PC-9 (cell line): ENCODE data around the gene BPI. TPM values are rescaled to one million over a fixed set of nuclear protein-coding genes. Genes with fewer than 3 reads are reported as not detected.
"Not testable (repeated sequence)": the region's sequence is repeated elsewhere in the genome, so short reads cannot be mapped to it uniquely, and the experiment has no call there.

Experiments used
- BruUV-seq: library from RNA; stranded (reverse); fragments of 400-500 nt; replicated peaks from 2 replicates; lab custom pipeline; 2021; lab: Mats Ljungman, UMichigan
- CTCF ChIA-PET: fragments of 300-600 bp; sonication (Branson Sonifier 250); formaldehyde crosslinking; loops from one replicate; lab custom pipeline; 2022; ENCODE audit warnings: antibody characterized with exemption; lab: Charles Lee
- POLR2A ChIA-PET: fragments of 300-600 bp; sonication (Branson Sonifier 250); formaldehyde crosslinking; loops from one replicate; lab custom pipeline; 2022; ENCODE audit warnings: antibody characterized with exemption; ENCODE audit not compliant: unreplicated experiment; lab: Charles Lee
- DNase-seq, 2 experiments: peaks; one replicate each; pipeline versions ENCODE4 v3.0.0 to v3.0.0-alpha.2; 2015 to 2022; ENCODE audit warnings: mixed read lengths in 1 of 2
- H2AFZ ChIP-seq: fragments of 200-600 bp; sonication (generic); 2 replicates; pipeline ENCODE4 v1.8.1; 2017; ENCODE audit warnings: antibody characterized with exemption
- H3F3A ChIP-seq: fragments of 200-600 bp; sonication (generic); 2 replicates; pipeline ENCODE4 v1.8.1; 2017; ENCODE audit warnings: antibody characterized with exemption, mild to moderate bottlenecking, low read depth; ENCODE audit not compliant: insufficient read depth
- H3K27ac ChIP-seq: fragments of 200-600 bp; sonication (generic); 2 replicates; pipeline ENCODE4 v1.6.1; 2016; ENCODE audit warnings: mixed run types
- H3K27me3 ChIP-seq: fragments of 200-600 bp; sonication (generic); 2 replicates; pipeline ENCODE4 v1.6.1; 2016; ENCODE audit warnings: low read depth, mixed run types; ENCODE audit not compliant: insufficient read depth
- H3K36me3 ChIP-seq: fragments of 200-600 bp; sonication (generic); 2 replicates; pipeline ENCODE4 v1.6.1; 2016; ENCODE audit warnings: low read depth, mixed run types
- H3K4me1 ChIP-seq: fragments of 200-600 bp; sonication (generic); replicated peaks from 2 replicates; pipeline ENCODE4 v1.6.1; 2016; ENCODE audit warnings: mixed run types; ENCODE audit not compliant: insufficient read depth
- H3K4me2 ChIP-seq: fragments of 200-600 bp; sonication (generic); 2 replicates; pipeline ENCODE4 v1.6.1; 2017; ENCODE audit warnings: mixed run types
- H3K4me3 ChIP-seq: fragments of 200-600 bp; sonication (generic); 2 replicates; pipeline ENCODE4 v1.6.1; 2016; ENCODE audit warnings: mixed run types
- H3K79me2 ChIP-seq: fragments of 200-600 bp; sonication (generic); 2 replicates; pipeline ENCODE4 v1.6.1; 2017; ENCODE audit warnings: low read depth, mixed run types
- H3K9me2 ChIP-seq: fragments of 200-600 bp; sonication (generic); 2 replicates; pipeline ENCODE4 v1.8.1; 2017; ENCODE audit warnings: mild to moderate bottlenecking; ENCODE audit not compliant: insufficient read depth
- H3K9me3 ChIP-seq: fragments of 200-600 bp; sonication (generic); 2 replicates; pipeline ENCODE4 v1.8.1; 2016; ENCODE audit warnings: low read depth; ENCODE audit not compliant: insufficient read depth
- H4K20me1 ChIP-seq: fragments of 200-600 bp; sonication (generic); 2 replicates; pipeline ENCODE4 v1.8.1; 2017; ENCODE audit not compliant: insufficient read depth
- CTCF ChIP-seq: fragments of 200-600 bp; sonication (generic); conservative IDR thresholded peaks from 2 replicates; pipeline ENCODE4 v1.6.1; 2017; ENCODE audit warnings: mixed run types, antibody characterized with exemption, mild to moderate bottlenecking, moderate library complexity
- EZH2 ChIP-seq: fragments of 200-600 bp; sonication (generic); IDR thresholded peaks from 2 replicates; pipeline ENCODE4 v1.8.0; 2017; ENCODE audit warnings: antibody characterized with exemption, low read depth
- intact Hi-C: fragments of 100-400 bp; cut with micrococcal nuclease; formaldehyde crosslinking; loops from one replicate; pipeline ENCODE4 v1.10.0; 2022; ENCODE audit not compliant: unreplicated experiment
- total RNA-seq: library from RNA; stranded (reverse); gene quantifications from 2 replicates; pipeline ENCODE4 v1.2.3, GENCODE V29; 2021

Gene BPI
- total RNA-seq, 1 experiment from 2014 or later: not detected

- TF ChIP-seq EZH2: no peak
- TF ChIP-seq CTCF: no peak
- CTCF ChIA-PET: no interaction called here
- intact Hi-C loops: no loop called here
Observed at GRCh38 chr20:38373231-38373867, 69.4 kb downstream of the BPI start.

GRCh38 chr20:38373898-38374297 lies 69.9 kb downstream of the BPI start:
- Histone ChIP-seq H4K20me1 (no peaks in the 10 kb centered on the region), H3K36me3 (no peaks in the 10 kb centered on the region), H2AFZ (no peak overlapping the region), H3K4me2 (no peak overlapping the region), H3F3A (no peaks in the 10 kb centered on the region), H3K79me2 (no peaks in the 10 kb centered on the region), H3K27me3 (peaks cover 44% of the 10 kb centered on the region), H3K4me3 (no peak overlapping the region), H3K9me3 (no peaks in the 10 kb centered on the region), H3K27ac (no peak overlapping the region), H3K9me2 (no peaks in the 10 kb centered on the region), H3K4me1 (no peaks in the 10 kb centered on the region)
- intact Hi-C loops: no loop called here
- POLR2A ChIA-PET: no interaction called here
- no peak for DNase-seq
- no TSS peak for BruUV-seq
- CTCF ChIA-PET: no interaction called here
- TF ChIP-seq EZH2: no peak

More at GRCh38 chr20:38373231-38373867, 69.4 kb downstream of the BPI start:
- no TSS peak for BruUV-seq
- H3K4me2 ChIP-seq: no peak overlapping the region
- H3K27ac ChIP-seq: no peak overlapping the region
- H3K27me3 ChIP-seq: peaks cover 44% of the 10 kb centered on the region
- H2AFZ ChIP-seq: no peak overlapping the region
- no peaks in the 10 kb centered on the region for H3K79me2 ChIP-seq
- POLR2A ChIA-PET: no interaction called here
- no peak for DNase-seq
- H3K4me1 ChIP-seq: no peaks in the 10 kb centered on the region
- no peaks in the 10 kb centered on the region for H3K9me2 ChIP-seq
- no peaks in the 10 kb centered on the region for H3F3A ChIP-seq
- no peaks in the 10 kb centered on the region for H4K20me1 ChIP-seq
- H3K9me3 ChIP-seq: no peaks in the 10 kb centered on the region
- H3K36me3 ChIP-seq: no peaks in the 10 kb centered on the region
- H3K4me3 ChIP-seq: no peak overlapping the region

- no peak for TF ChIP-seq EZH2
- TF ChIP-seq CTCF: no peak
Observed at GRCh38 chr20:38377039-38377685, 73.2 kb downstream of the BPI start.

GRCh38 chr20:38377838-38378237 lies 73.9 kb downstream of the BPI start:
- CTCF ChIA-PET, H3K4me2 ChIP-seq, H3K9me3 ChIP-seq, DNase-seq, H3K27ac ChIP-seq, H2AFZ ChIP-seq, BruUV-seq, intact Hi-C loops, H3K4me1 ChIP-seq, H3K9me2 ChIP-seq, H3K4me3 ChIP-seq, H3F3A ChIP-seq, H3K36me3 ChIP-seq, POLR2A ChIA-PET, H3K79me2 ChIP-seq, H4K20me1 ChIP-seq: not testable (repeated sequence)
- H3K27me3 ChIP-seq: peaks cover 12% of the 10 kb centered on the region; the same call in 1 of the 2 replicates

More at GRCh38 chr20:38377039-38377685, 73.2 kb downstream of the BPI start:
- Histone ChIP-seq H3F3A (no peaks in the 10 kb centered on the region), H3K4me3 (no peak overlapping the region), H3K27me3 (peaks cover 19% of the 10 kb centered on the region), H3K4me2 (no peak overlapping the region), H2AFZ (no peak overlapping the region), H4K20me1 (no peaks in the 10 kb centered on the region), H3K9me3 (0 out of 2 replicates have a peak, but pooled peaks cover under 1% of the 10 kb centered on the region), H3K79me2 (no peaks in the 10 kb centered on the region), H3K27ac (no peak overlapping the region), H3K4me1 (no peaks in the 10 kb centered on the region), H3K9me2 (no peaks in the 10 kb centered on the region), H3K36me3 (no peaks in the 10 kb centered on the region)
- BruUV-seq: no TSS peak
- intact Hi-C loops: no loop called here
- ChIA-PET POLR2A (no interaction called here), CTCF (no interaction called here)
- no peak for DNase-seq
